VCaP (cell line): ENCODE data around the gene ERP44.

Experiments
- H3K27ac ChIP-seq: fragments of 450-650 bp; 2 replicates; pipeline ENCODE4 v1.5.1; 2017
- TF ChIP-seq, protein P1 (sequence below): fragments of 450-650 bp; conservative IDR thresholded peaks from 2 replicates; pipeline ENCODE4 v1.5.1; 2017; ENCODE audit warnings: mild to moderate bottlenecking, moderate library complexity

ERP44 gene

DNA sequence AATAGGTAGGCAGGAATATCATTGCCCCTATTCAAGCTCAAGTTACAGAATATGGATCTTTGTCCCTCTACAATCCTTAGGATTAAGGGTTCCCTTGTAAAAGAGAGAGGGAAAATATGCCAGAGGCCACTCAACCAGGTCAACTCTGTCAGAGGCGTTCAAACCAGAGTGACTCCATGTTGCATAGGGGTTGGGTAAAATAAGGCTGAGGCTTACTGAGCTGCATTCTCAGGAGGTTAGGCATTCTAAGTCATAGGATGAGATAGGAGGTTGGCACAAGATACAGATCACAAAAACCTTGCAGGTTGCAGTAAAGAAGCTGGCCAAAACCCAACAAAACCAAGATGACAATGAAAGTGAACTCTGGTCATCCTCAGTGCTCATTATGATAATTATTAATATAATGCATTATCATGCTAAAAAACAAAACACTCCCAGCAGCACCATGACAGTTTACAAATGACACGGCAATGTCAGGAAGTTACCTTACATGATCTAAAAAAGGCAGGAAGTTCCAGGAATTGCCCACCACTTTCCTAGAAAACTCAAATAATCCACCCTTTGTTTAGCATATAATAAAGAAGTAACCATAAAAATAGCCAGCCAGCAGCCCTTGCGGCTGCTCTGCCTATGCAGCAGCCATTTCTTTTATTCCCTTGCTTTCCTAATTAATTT, 64.8 kb downstream of the ERP44 start:
- no peak overlapping the region for H3K27ac ChIP-seq
- TF ChIP-seq, protein P1, sequence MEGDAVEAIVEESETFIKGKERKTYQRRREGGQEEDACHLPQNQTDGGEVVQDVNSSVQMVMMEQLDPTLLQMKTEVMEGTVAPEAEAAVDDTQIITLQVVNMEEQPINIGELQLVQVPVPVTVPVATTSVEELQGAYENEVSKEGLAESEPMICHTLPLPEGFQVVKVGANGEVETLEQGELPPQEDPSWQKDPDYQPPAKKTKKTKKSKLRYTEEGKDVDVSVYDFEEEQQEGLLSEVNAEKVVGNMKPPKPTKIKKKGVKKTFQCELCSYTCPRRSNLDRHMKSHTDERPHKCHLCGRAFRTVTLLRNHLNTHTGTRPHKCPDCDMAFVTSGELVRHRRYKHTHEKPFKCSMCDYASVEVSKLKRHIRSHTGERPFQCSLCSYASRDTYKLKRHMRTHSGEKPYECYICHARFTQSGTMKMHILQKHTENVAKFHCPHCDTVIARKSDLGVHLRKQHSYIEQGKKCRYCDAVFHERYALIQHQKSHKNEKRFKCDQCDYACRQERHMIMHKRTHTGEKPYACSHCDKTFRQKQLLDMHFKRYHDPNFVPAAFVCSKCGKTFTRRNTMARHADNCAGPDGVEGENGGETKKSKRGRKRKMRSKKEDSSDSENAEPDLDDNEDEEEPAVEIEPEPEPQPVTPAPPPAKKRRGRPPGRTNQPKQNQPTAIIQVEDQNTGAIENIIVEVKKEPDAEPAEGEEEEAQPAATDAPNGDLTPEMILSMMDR, result no peak

DNA sequence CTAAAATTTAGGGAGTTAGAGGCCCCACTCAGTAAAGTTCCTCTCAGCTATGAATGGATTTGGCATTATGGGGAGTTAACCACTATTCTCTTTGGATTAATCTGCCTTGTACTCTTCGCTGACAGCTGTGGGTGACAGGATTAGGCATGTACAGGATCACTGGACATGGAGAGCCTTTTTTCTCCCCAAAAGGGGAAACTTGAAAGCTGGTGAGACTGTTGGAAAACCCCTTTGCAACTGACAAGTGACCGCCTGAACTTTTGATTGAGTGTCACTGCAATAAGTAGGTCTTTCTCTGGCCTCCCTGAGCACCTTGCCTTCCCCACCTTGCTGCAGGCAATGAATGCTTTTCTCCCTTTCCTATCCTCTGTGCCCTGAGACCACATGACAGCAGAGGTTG, 68.3 kb downstream of the ERP44 start:
- TF ChIP-seq, protein P1, result no peak
- no peak overlapping the region for H3K27ac ChIP-seq

GRCh38 chr9:100029251-100029650, 69.5 kb downstream of the ERP44 start:
- H3K27ac ChIP-seq, result no peak overlapping the region
- TF ChIP-seq, protein P1, result no peak

DNA sequence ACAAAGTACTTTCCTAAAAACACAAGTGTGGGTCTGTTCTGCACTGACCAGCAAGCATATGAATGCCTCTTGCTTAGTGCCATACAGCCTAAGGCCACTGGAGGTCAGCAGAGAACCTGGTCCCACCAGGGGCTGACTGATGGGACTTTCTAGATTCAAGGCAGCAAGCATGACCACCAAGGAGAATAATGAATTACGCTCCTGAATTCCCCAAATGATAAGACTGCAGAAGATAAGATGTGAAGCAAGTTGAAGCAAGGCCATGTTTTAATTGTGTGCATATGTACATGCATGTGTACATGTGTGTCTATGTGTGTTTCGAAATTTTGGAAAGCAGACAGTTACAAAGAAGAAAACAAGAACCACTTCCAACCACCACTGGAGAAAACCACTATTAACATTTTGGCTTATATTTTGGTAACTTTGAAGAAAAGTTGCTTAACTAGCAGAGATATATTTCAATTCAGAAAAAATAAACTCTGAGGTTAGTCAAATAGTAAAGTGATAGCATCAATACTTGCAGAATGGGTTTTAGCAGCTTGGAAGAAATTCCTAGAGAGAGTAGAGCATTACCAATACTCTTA, 70.5 kb downstream of the ERP44 start:
- TF ChIP-seq, protein P1, result peak; percentile 96
- H3K27ac ChIP-seq, result no peak overlapping the region

DNA sequence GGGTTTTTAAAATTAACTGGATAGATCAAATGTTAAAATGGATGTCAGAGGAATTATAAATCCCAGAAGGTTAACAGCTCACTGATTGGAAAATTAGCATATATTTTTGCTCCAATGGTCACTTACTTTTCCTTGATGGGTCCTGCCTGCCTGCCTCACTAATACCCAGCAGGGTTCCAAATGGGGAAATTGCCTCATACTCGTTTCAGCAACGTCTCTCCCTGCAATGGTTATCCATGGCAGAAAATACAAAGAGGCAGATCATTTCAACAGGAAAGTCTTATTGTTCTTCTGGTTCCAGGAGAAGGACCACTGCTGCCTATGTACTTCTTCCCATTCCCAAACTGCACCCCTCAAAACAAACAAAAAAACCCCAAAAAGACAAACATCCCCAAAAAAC, 71.3 kb downstream of the ERP44 start:
- H3K27ac ChIP-seq, result no peak overlapping the region
- TF ChIP-seq, protein P1, result no peak

DNA sequence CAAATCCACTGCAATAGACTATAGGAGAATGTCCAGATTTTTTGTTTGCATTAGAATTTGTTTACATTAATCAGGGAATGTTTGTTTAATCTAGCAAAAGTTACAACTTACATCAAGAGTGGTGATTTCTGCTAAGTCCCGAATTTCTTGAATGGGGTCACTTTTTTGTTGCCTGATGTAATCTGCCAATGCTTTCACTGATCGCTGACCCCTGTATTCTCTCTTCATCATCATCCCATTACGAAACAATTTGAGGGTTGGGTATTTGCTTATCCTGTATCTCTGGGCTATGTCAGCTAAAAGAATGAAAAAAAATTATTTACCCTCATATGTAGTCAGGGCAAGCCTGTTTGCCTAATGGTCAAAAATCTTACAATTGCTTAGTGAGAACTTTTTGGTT, 76.9 kb downstream of the ERP44 start:
- H3K27ac ChIP-seq, result no peak overlapping the region
- TF ChIP-seq, protein P1, result no peak

DNA sequence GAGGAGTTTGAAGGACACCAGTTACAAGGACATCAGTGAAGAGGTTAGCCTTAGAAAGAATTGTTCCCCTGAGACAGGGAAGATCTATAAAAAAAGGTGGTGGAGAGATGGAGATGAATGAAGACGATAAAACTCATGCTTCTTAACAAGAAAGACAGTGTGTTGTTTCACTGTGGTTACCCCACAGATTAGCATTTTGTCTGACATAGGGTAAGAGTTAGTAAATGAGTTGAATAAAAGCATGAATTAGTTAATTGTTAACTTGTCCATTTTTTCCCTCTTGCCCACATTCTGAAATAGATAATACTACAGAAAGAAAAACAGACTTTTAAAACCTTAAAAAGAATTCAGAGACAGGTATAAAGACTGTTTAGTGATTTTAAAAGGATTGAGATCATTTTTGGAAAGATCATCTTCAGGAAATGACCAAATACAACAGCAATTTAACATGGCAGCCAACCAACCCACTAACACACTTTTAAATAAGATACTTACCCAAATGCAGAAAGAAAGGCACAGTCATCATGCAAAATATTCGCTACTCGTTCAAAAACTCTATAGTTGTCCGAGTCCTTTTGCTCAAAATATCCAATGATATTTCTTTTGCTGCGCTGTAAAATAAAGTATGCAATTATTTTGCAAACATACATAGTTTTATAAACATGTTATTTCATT, 78.5 kb downstream of the ERP44 start:
- TF ChIP-seq, protein P1, result no peak
- H3K27ac ChIP-seq, result no peak overlapping the region
